SK-N-MC (cell line): ENCODE measurements around the gene EOGT.

ENCODE experiments used
- DNase-seq: peaks from one replicate; pipeline ENCODE4 v3.0.0-alpha.2; 2011; ENCODE audit warnings: low read depth, low spot score
- H3K27ac ChIP-seq: fragments of 200-600 bp; sonication (generic); 2 replicates; pipeline ENCODE4 v1.5.1; 2016; ENCODE audit warnings: mixed run types
- H3K36me3 ChIP-seq: fragments of 200-600 bp; sonication (generic); 2 replicates; pipeline ENCODE4 v1.6.1; 2017; ENCODE audit warnings: antibody characterized with exemption, low read length, mixed read lengths; ENCODE audit not compliant: insufficient read depth
- H3K4me3 ChIP-seq: fragments of 200-600 bp; sonication (generic); 2 replicates; pipeline ENCODE4 v1.5.1; 2016
- H3K9ac ChIP-seq: fragments of 200-600 bp; sonication (generic); 2 replicates; pipeline ENCODE4 v1.8.0; 2017; ENCODE audit warnings: mixed run types, mixed read lengths; ENCODE audit not compliant: insufficient read length
- H3K9me3 ChIP-seq: fragments of 200-600 bp; sonication (generic); 2 replicates; pipeline ENCODE4 v1.6.1; 2017; ENCODE audit warnings: low read depth, mild to moderate bottlenecking, antibody characterized with exemption, low read length, moderate library complexity, mixed read lengths
- EZH2 ChIP-seq: fragments of 200-600 bp; sonication (generic); IDR thresholded peaks from one replicate; pipeline ENCODE4 v1.6.1; 2017; ENCODE audit warnings: antibody characterized with exemption
- FOXP2 ChIP-seq: optimal IDR thresholded peaks from 2 replicates; pipeline ENCODE3; 2011; ENCODE audit warnings: mild to moderate bottlenecking, moderate library complexity; ENCODE audit not compliant: insufficient read depth; ENCODE audit errors: extremely low read length, control extremely low read depth
- POLR2AphosphoS5 ChIP-seq: IDR thresholded peaks from 2 replicates; pipeline ENCODE4 v1.6.1; 2012; ENCODE audit warnings: mild to moderate bottlenecking, low read depth, low read length, borderline replicate concordance

Gene EOGT

GRCh38 chr3:68999605-69000004 lies 13.9 kb downstream of the EOGT start:
- Histone ChIP-seq H3K9ac (no peak overlapping the region), H3K27ac (no peak overlapping the region), H3K9me3 (no peaks in the 10 kb centered on the region), H3K36me3 (no peaks in the 10 kb centered on the region), H3K4me3 (no peak overlapping the region)
- DNase-seq = no peak
- no peak for TF ChIP-seq FOXP2
- TF ChIP-seq EZH2 = no peak
- TF ChIP-seq POLR2AphosphoS5 = no peak

GRCh38 chr3:68999158-68999557 lies 14.3 kb downstream of the EOGT start:
- DNase-seq = no peak
- no peak for TF ChIP-seq POLR2AphosphoS5
- no peak for TF ChIP-seq EZH2
- no peak for TF ChIP-seq FOXP2
- Histone ChIP-seq H3K4me3 (no peak overlapping the region), H3K27ac (no peak overlapping the region), H3K9me3 (no peaks in the 10 kb centered on the region), H3K36me3 (no peaks in the 10 kb centered on the region), H3K9ac (no peak overlapping the region)

- no peak for DNase-seq
- Histone ChIP-seq H3K4me3 (no peak overlapping the region), H3K9me3 (no peaks in the 10 kb centered on the region), H3K9ac (no peak overlapping the region), H3K36me3 (no peaks in the 10 kb centered on the region), H3K27ac (no peak overlapping the region)
- no peak for TF ChIP-seq FOXP2
- TF ChIP-seq EZH2 = no peak
- TF ChIP-seq POLR2AphosphoS5 = no peak
Observed at GRCh38 chr3:68997887-68998286, 15.6 kb downstream of the EOGT start.

- DNase-seq = no peak
- no peak overlapping the region for H3K27ac ChIP-seq
- TF ChIP-seq EZH2 (no peak), FOXP2 (no peak), POLR2AphosphoS5 (no peak)
- no peaks in the 10 kb centered on the region for H3K9me3 ChIP-seq
- no peak overlapping the region for H3K4me3 ChIP-seq
- H3K9ac ChIP-seq = no peak overlapping the region
- no peaks in the 10 kb centered on the region for H3K36me3 ChIP-seq
Observed at GRCh38 chr3:68996356-68996995, 17.0 kb downstream of the EOGT start.

- TF ChIP-seq POLR2AphosphoS5 (no peak), EZH2 (no peak), FOXP2 (no peak)
- H3K4me3 ChIP-seq = no peak overlapping the region
- no peak overlapping the region for H3K9ac ChIP-seq
- H3K27ac ChIP-seq = no peak overlapping the region
- DNase-seq = no peak
- H3K9me3 ChIP-seq = no peaks in the 10 kb centered on the region
- no peaks in the 10 kb centered on the region for H3K36me3 ChIP-seq
Observed at GRCh38 chr3:68988740-68989139, 24.7 kb downstream of the EOGT start.

- Histone ChIP-seq H3K36me3 (no peaks in the 10 kb centered on the region), H3K27ac (no peak overlapping the region), H3K4me3 (no peak overlapping the region), H3K9ac (no peak overlapping the region), H3K9me3 (no peaks in the 10 kb centered on the region)
- DNase-seq = no peak
- TF ChIP-seq EZH2 = no peak
- no peak for TF ChIP-seq FOXP2
- TF ChIP-seq POLR2AphosphoS5 = no peak
Observed at GRCh38 chr3:68987322-68987721, 26.2 kb downstream of the EOGT start.

GRCh38 chr3:68986496-68987208 lies 26.8 kb downstream of the EOGT start:
- no peak for DNase-seq
- Histone ChIP-seq H3K9ac (no peak overlapping the region), H3K36me3 (no peaks in the 10 kb centered on the region), H3K27ac (no peak overlapping the region), H3K9me3 (no peaks in the 10 kb centered on the region), H3K4me3 (no peak overlapping the region)
- no peak for TF ChIP-seq EZH2
- TF ChIP-seq FOXP2 = no peak
- no peak for TF ChIP-seq POLR2AphosphoS5

GRCh38 chr3:68985146-68985790 lies 28.2 kb downstream of the EOGT start:
- no peaks in the 10 kb centered on the region for H3K36me3 ChIP-seq
- no peaks in the 10 kb centered on the region for H3K9me3 ChIP-seq
- no peak overlapping the region for H3K9ac ChIP-seq
- H3K4me3 ChIP-seq = no peak overlapping the region
- TF ChIP-seq POLR2AphosphoS5 (no peak), FOXP2 (no peak), EZH2 (no peak)
- no peak for DNase-seq
- no peak overlapping the region for H3K27ac ChIP-seq
